H1 (cell line): ENCODE data around the gene NDUFA11. TPM values are rescaled to one million over a fixed set of nuclear protein-coding genes. Genes with fewer than 3 reads are reported as not detected.

ENCODE experiments used
- CTCF ChIA-PET: fragments of 300-600 bp; sonication (Branson Sonifier 250); formaldehyde crosslinking; loops from one replicate; lab custom pipeline; 2021; ENCODE audit not compliant: partially characterized antibody; lab: Charles Lee
- POLR2A ChIA-PET: fragments of 300-600 bp; sonication (Branson Sonifier 250); formaldehyde crosslinking; loops from one replicate; lab custom pipeline; 2021; ENCODE audit warnings: inconsistent platforms; ENCODE audit not compliant: partially characterized antibody; lab: Charles Lee
- DNase-seq, 2 experiments: peaks; one replicate each; pipeline versions ENCODE4 v3.0.0 to v3.0.0-alpha.2; 2010 to 2022; ENCODE audit warnings: low spot score in 2 of 2, low read depth in 1 of 2, mixed read lengths in 1 of 2
- FAIRE-seq: peaks from 2 replicates; lab custom pipeline; 2011; peaks lifted over from hg19 to GRCh38; lab: Jason Lieb, UNC
- H2AFZ ChIP-seq: 2 replicates; pipeline ENCODE4 v1.8.1; 2012; ENCODE audit warnings: low read length, inconsistent platforms
- H2AK5ac ChIP-seq: 2 replicates; pipeline ENCODE4 v1.6.1; 2013; ENCODE audit warnings: low read depth, low read length
- H2BK120ac ChIP-seq: replicated peaks from 2 replicates; pipeline ENCODE3; 2013; ENCODE audit warnings: low read depth, low read length, inconsistent platforms
- H2BK12ac ChIP-seq: 2 replicates; pipeline ENCODE4 v1.6.1; 2013; ENCODE audit warnings: low read depth, low read length
- H2BK15ac ChIP-seq: 2 replicates; pipeline ENCODE4 v1.6.1; 2013; ENCODE audit warnings: low read length
- H2BK20ac ChIP-seq: 2 replicates; pipeline ENCODE4 v1.6.1; 2013; ENCODE audit warnings: low read length
- H2BK5ac ChIP-seq: 2 replicates; pipeline ENCODE4 v1.6.1; 2013; ENCODE audit warnings: low read depth, low read length
- H3K14ac ChIP-seq: 2 replicates; pipeline ENCODE4 v1.6.1; 2013; ENCODE audit warnings: inconsistent platforms; ENCODE audit not compliant: insufficient read length
- H3K18ac ChIP-seq: 2 replicates; pipeline ENCODE4 v1.6.1; 2013; ENCODE audit warnings: low read length; ENCODE audit errors: extremely low read depth
- H3K23ac ChIP-seq: 2 replicates; pipeline ENCODE4 v1.6.1; 2013; ENCODE audit warnings: inconsistent platforms; ENCODE audit not compliant: insufficient read length
- H3K23me2 ChIP-seq: 2 replicates; pipeline ENCODE4 v1.6.1; 2013; ENCODE audit warnings: low read depth, low read length
- H3K27ac ChIP-seq: 2 replicates; pipeline ENCODE4 v1.6.1; 2011; ENCODE audit warnings: low read depth, low read length, inconsistent platforms
- H3K27me3 ChIP-seq, 4 experiments: replicated peaks in 1 of 4; 1 replicate in 1 of 4; 2 replicates in 3 of 4; pipeline versions ENCODE4 v1.6.1 to v1.8.1; 2011 to 2013; ENCODE audit warnings: low read length in 3 of 4, mild to moderate bottlenecking in 3 of 4, inconsistent platforms in 2 of 4, mixed read lengths in 2 of 4, moderate library complexity in 1 of 4; ENCODE audit not compliant: control insufficient read depth in 3 of 4, insufficient read depth in 3 of 4; ENCODE audit errors: extremely low read depth in 1 of 4
- H3K36me3 ChIP-seq, 4 experiments: 2 replicates each; pipeline versions ENCODE4 v1.6.1 to v1.8.1; 2011 to 2013; ENCODE audit warnings: mild to moderate bottlenecking in 4 of 4, low read length in 3 of 4, moderate library complexity in 2 of 4, control low read depth in 1 of 4, inconsistent platforms in 1 of 4; ENCODE audit not compliant: insufficient read depth in 4 of 4, control insufficient read depth in 2 of 4
- H3K4ac ChIP-seq: replicated peaks from 2 replicates; pipeline ENCODE3; 2013; ENCODE audit warnings: low read length, low read depth, mixed read lengths, inconsistent platforms; ENCODE audit not compliant: insufficient read length
- H3K4me1 ChIP-seq, 4 experiments: replicated peaks in 1 of 4; 1 replicate in 1 of 4; 2 replicates in 3 of 4; pipeline versions ENCODE4 v1.6.1 to v1.8.1; 2011 to 2013; ENCODE audit warnings: low read length in 3 of 4, inconsistent platforms in 2 of 4, mixed read lengths in 1 of 4; ENCODE audit not compliant: insufficient read depth in 4 of 4, control insufficient read depth in 3 of 4
- H3K4me2 ChIP-seq, 2 experiments: 2 replicates each; pipeline versions ENCODE4 v1.6.1 to v1.8.1; 2011 to 2013; ENCODE audit warnings: low read depth in 2 of 2, low read length in 2 of 2, control low read depth in 1 of 2, inconsistent platforms in 1 of 2, mild to moderate bottlenecking in 1 of 2; ENCODE audit not compliant: insufficient read depth in 1 of 2
- H3K4me3 ChIP-seq, 4 experiments: fragments of 200-600, 300-600 bp in 1 of 4; sonication (generic), shearing (Covaris generic), sonication (Bioruptor Twin) in 1 of 4; 2 replicates each; pipeline versions ENCODE4 v1.5.1 to v1.8.1; 2011 to 2016; ENCODE audit warnings: low read length in 4 of 4, low read depth in 3 of 4, control low read depth in 2 of 4, inconsistent platforms in 2 of 4, mild to moderate bottlenecking in 2 of 4, mixed read lengths in 1 of 4, moderate library complexity in 1 of 4; ENCODE audit not compliant: insufficient read depth in 2 of 4; ENCODE audit errors: extremely low read depth in 1 of 4
- H3K56ac ChIP-seq: replicated peaks from 2 replicates; pipeline ENCODE3; 2013; ENCODE audit warnings: low read depth, mild to moderate bottlenecking, mixed read lengths, low read length, inconsistent platforms; ENCODE audit not compliant: insufficient read length
- H3K79me1 ChIP-seq: 2 replicates; pipeline ENCODE4 v1.6.1; 2013; ENCODE audit warnings: low read depth, low read length, control low read depth
- H3K79me2 ChIP-seq, 2 experiments: 2 replicates each; pipeline versions ENCODE4 v1.6.1 to v1.8.1; 2012 to 2013; ENCODE audit warnings: low read length in 2 of 2, mild to moderate bottlenecking in 2 of 2, inconsistent platforms in 1 of 2; ENCODE audit not compliant: insufficient read depth in 2 of 2, control insufficient read depth in 1 of 2
- H3K9ac ChIP-seq, 4 experiments: replicated peaks in 1 of 4; 1 replicate in 1 of 4; 2 replicates in 3 of 4; pipeline versions ENCODE4 v1.6.1 to v1.8.1; 2011 to 2013; ENCODE audit warnings: low read depth in 3 of 4, low read length in 3 of 4, control low read depth in 2 of 4, mild to moderate bottlenecking in 2 of 4, moderate library complexity in 2 of 4, inconsistent platforms in 1 of 4; ENCODE audit errors: extremely low read depth in 1 of 4
- H3K9me3 ChIP-seq, 2 experiments: 2 replicates each; pipeline versions ENCODE4 v1.6.1 to v1.8.1; 2012 to 2013; ENCODE audit warnings: mild to moderate bottlenecking in 2 of 2, moderate library complexity in 2 of 2, control low read depth in 1 of 2, inconsistent platforms in 1 of 2, low read depth in 1 of 2, low read length in 1 of 2, mixed read lengths in 1 of 2; ENCODE audit not compliant: insufficient read depth in 2 of 2
- H4K20me1 ChIP-seq, 2 experiments: replicated peaks in 1 of 2; 2 replicates each; pipeline versions ENCODE3 to v1.8.1; 2011 to 2013; ENCODE audit warnings: inconsistent platforms in 2 of 2, low read length in 2 of 2, mild to moderate bottlenecking in 1 of 2; ENCODE audit not compliant: insufficient read depth in 2 of 2, control insufficient read depth in 1 of 2
- H4K5ac ChIP-seq: 2 replicates; pipeline ENCODE4 v1.6.1; 2013; ENCODE audit warnings: low read length, low read depth, mixed read lengths, inconsistent platforms; ENCODE audit not compliant: insufficient read length
- H4K8ac ChIP-seq: 2 replicates; pipeline ENCODE4 v1.8.0; 2013; ENCODE audit warnings: mild to moderate bottlenecking, moderate library complexity, low read length, inconsistent platforms; ENCODE audit not compliant: insufficient read depth; ENCODE audit errors: extremely low read depth
- H4K91ac ChIP-seq: replicated peaks from 2 replicates; pipeline ENCODE3; 2013; ENCODE audit warnings: low read length, mixed read lengths, inconsistent platforms; ENCODE audit not compliant: insufficient read length
- BRCA1 ChIP-seq: IDR thresholded peaks from 2 replicates; pipeline ENCODE4 v1.6.1; 2012; ENCODE audit warnings: low read depth, low read length, improper control_type of control experiment
- CREB1 ChIP-seq: IDR thresholded peaks from 2 replicates; pipeline ENCODE4 v1.6.1; 2012; ENCODE audit warnings: inconsistent platforms
- EP300 ChIP-seq, 2 experiments: IDR thresholded peaks; 1 replicate in 1 of 2; 2 replicates in 1 of 2; pipeline ENCODE4 v1.6.1; 2011 to 2012; ENCODE audit warnings: low read depth in 2 of 2, low read length in 2 of 2, mild to moderate bottlenecking in 2 of 2, borderline replicate concordance in 1 of 2, inconsistent platforms in 1 of 2, moderate library complexity in 1 of 2
- JUND ChIP-seq: IDR thresholded peaks from 2 replicates; pipeline ENCODE4 v1.6.1; 2011; ENCODE audit warnings: mild to moderate bottlenecking, improper control_type of control experiment, low read length
- RNF2 ChIP-seq: fragments of 200-900, 300-1000 bp; sonication (generic); IDR thresholded peaks from 2 replicates; pipeline ENCODE4 v1.7.1; 2016; ENCODE audit warnings: borderline replicate concordance, low read depth, mild to moderate bottlenecking, antibody characterized with exemption, low read length; ENCODE audit not compliant: poor library complexity, severe bottlenecking; ENCODE audit errors: missing control alignments
- RXRA ChIP-seq: IDR thresholded peaks from 2 replicates; pipeline ENCODE4 v1.6.1; 2011; ENCODE audit warnings: low read depth, mild to moderate bottlenecking, low read length, moderate library complexity; ENCODE audit not compliant: insufficient read depth
- SP4 ChIP-seq: IDR thresholded peaks from 2 replicates; pipeline ENCODE4 v1.6.1; 2012; ENCODE audit warnings: low read length, inconsistent platforms
- TCF12 ChIP-seq: IDR thresholded peaks from 2 replicates; pipeline ENCODE4 v1.6.1; 2011; ENCODE audit warnings: low read depth, mild to moderate bottlenecking, low read length
- ZNF274 ChIP-seq: IDR thresholded peaks from 2 replicates; pipeline ENCODE4 v1.7.0; 2012; ENCODE audit warnings: low read length, borderline replicate concordance; ENCODE audit errors: extremely low read depth
- WGBS, 2 experiments: shearing (Covaris generic) in 1 of 2; methylation state at CpG; one replicate each; pipeline versions ENCODE4 v1.1.6 to v1.1.7; 2013 to 2015; ENCODE audit warnings: low lambda C conversion rate in 2 of 2, mixed read lengths in 2 of 2, inconsistent platforms in 1 of 2, low coverage in 1 of 2, missing lambda C conversion rate in 1 of 2; ENCODE audit not compliant: insufficient replicate concordance in 2 of 2, insufficient coverage in 1 of 2, insufficient read length in 1 of 2; ENCODE audit errors: extremely low coverage in 1 of 2, missing lambda C conversion rate in 1 of 2; 5-methylcytosine and 5-hydroxymethylcytosine counted together
- polyA plus RNA-seq, 7 experiments: library from polyadenylated mRNA; depleted of rRNA in 3 of 7; stranded (reverse) in 5 of 7; unstranded in 2 of 7; fragments of >200 nt in 5 of 7; fragments of 200-250 nt in 2 of 7; gene quantifications; 1 replicate in 5 of 7; 2 replicates in 1 of 7; 4 replicates in 1 of 7; pipeline versions ENCODE4 v1.2.1 to v1.2.3, GENCODE V29; 2011 to 2013; ENCODE audit warnings: missing spikeins in 2 of 7, mixed read lengths in 2 of 7
- total RNA-seq: library from RNA; stranded (reverse); fragmentation: NEBNext Ultra II Directional; extraction: Animal tissue kit (Norgen Biotek cat#: 25700); gene quantifications from 2 replicates; pipeline ENCODE4 v1.2.1, GENCODE V29; 2021
- TF ChIP-seq, protein P1 (sequence below), 3 experiments: IDR thresholded peaks; 1 replicate in 2 of 3; 2 replicates in 1 of 3; pipeline versions ENCODE4 v1.5.1 to v1.6.1; 2011; ENCODE audit warnings: low read length in 3 of 3, mild to moderate bottlenecking in 3 of 3, inconsistent platforms in 2 of 3, low read depth in 1 of 3, moderate library complexity in 1 of 3; ENCODE audit not compliant: insufficient read depth in 1 of 3; ENCODE audit errors: control extremely low read depth in 1 of 3

The NDUFA11 gene
- total and polyA plus RNA-seq, 2 of the 8 experiments (the other 6 are each of a cell fraction or from before 2014, with no cell fraction given): 205 to 1,037 TPM

DNA sequence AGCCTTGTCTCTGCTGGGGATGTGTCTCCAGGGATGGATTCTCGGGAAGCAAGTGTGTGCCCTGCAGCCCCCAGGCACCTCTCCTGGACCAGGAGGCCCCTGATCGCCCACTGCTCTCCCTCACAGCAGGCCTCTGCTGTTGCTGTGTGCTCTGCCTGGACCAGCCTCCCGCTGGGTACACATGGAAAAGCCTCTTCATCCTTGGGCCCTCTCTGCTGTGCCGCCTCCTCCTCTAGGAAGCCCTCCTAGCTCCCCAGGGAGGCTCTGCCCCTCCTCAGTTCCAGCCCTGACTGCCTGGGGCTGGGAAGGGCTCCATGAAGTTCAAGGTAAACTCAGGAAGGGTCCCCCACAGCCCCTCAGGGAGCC is 12.0 kb downstream of the NDUFA11 start:
- H2BK15ac ChIP-seq: no peak overlapping the region
- H3K4me2 ChIP-seq: no peak overlapping the region
- H3K36me3 ChIP-seq: peaks cover 0 to 14% (median 8%) of the 10 kb centered on the region in 4 experiments; a peak in 5 of 8 replicates
- 82% methylated on average over 4 of the region's 4 CpGs; no CpG with 5 or more reads in 1 of the 2 experiments for WGBS, 2 experiments
- CTCF ChIA-PET: interaction anchor here (0.5 to 3.5 kb wide), 20 partner anchors 9 to 593 kb away, joined by 3 to 31 read pairs (median 4); partner anchors contain the start of genes NDUFA11 and NRTN
- H3K23ac ChIP-seq: no peak overlapping the region
- no peak overlapping the region for H3K56ac ChIP-seq
- H2BK20ac ChIP-seq: no peak overlapping the region
- no peak overlapping the region for H2AFZ ChIP-seq
- no peak overlapping the region for H3K27ac ChIP-seq
- no peak for DNase-seq
- H3K4me3 ChIP-seq: no peak overlapping the region
- no peak overlapping the region for H2BK120ac ChIP-seq
- no peak overlapping the region for H3K9ac ChIP-seq
- H2AK5ac ChIP-seq: no peak overlapping the region
- no peak overlapping the region; the same call in 1 of the 2 replicates for H4K8ac ChIP-seq
- H3K9me3 ChIP-seq: no peaks in the 10 kb centered on the region
- peaks cover 0 to 1% (median 0%) of the 10 kb centered on the region in 4 experiments; a peak in 3 of 7 replicates for H3K27me3 ChIP-seq
- POLR2A ChIA-PET: interaction anchor here (0.9 to 5.3 kb wide), 12 partner anchors 9 to 201 kb away, joined by 3 to 49 read pairs (median 4); partner anchors contain the start of genes NDUFA11, NRTN and VMAC
- H4K91ac ChIP-seq: no peak overlapping the region
- no peaks in the 10 kb centered on the region for H3K23me2 ChIP-seq
- no peaks in the 10 kb centered on the region for H3K79me1 ChIP-seq
- peaks cover 0 to 11% (median 4%) of the 10 kb centered on the region in 4 experiments; a peak in 5 of 7 replicates for H3K4me1 ChIP-seq
- no peak overlapping the region for H2BK12ac ChIP-seq
- H2BK5ac ChIP-seq: no peak overlapping the region
- H3K18ac ChIP-seq: no peak overlapping the region; the same call in 1 of the 2 replicates
- H3K4ac ChIP-seq: no peak overlapping the region
- H4K5ac ChIP-seq: no peak overlapping the region
- no peak overlapping the region for H3K14ac ChIP-seq
- FAIRE-seq: no peak
- H4K20me1 ChIP-seq: peaks cover 0 to 9% of the 10 kb centered on the region in 2 experiments
- H3K79me2 ChIP-seq: no peaks in the 10 kb centered on the region
- TF ChIP-seq, protein P1, sequence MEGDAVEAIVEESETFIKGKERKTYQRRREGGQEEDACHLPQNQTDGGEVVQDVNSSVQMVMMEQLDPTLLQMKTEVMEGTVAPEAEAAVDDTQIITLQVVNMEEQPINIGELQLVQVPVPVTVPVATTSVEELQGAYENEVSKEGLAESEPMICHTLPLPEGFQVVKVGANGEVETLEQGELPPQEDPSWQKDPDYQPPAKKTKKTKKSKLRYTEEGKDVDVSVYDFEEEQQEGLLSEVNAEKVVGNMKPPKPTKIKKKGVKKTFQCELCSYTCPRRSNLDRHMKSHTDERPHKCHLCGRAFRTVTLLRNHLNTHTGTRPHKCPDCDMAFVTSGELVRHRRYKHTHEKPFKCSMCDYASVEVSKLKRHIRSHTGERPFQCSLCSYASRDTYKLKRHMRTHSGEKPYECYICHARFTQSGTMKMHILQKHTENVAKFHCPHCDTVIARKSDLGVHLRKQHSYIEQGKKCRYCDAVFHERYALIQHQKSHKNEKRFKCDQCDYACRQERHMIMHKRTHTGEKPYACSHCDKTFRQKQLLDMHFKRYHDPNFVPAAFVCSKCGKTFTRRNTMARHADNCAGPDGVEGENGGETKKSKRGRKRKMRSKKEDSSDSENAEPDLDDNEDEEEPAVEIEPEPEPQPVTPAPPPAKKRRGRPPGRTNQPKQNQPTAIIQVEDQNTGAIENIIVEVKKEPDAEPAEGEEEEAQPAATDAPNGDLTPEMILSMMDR (IDR thresholded peaks at IDR 0.05; ENCODE audit: control extremely low read depth in 1 of 3, insufficient read depth in 1 of 3, low read depth in 1 of 3, low read length in 3 of 3): no peak
- TF ChIP-seq RXRA (no peak), ZNF274 (no peak), TCF12 (no peak), SP4 (no peak), BRCA1 (no peak), RNF2 (no peak), CREB1 (no peak), EP300 (IDR thresholded peaks at IDR 0.05; ENCODE audit: borderline replicate concordance in 1 of 2, low read depth in 2 of 2, low read length in 2 of 2) (no peak), JUND (no peak)
